ENCODE results near the gene TGIF1. TPM values are rescaled to one million over a fixed set of nuclear protein-coding genes. Genes with fewer than 3 reads are reported as not detected.
"Not testable (repeated sequence)": the region's sequence is repeated elsewhere in the genome, so short reads cannot be mapped to it uniquely, and the experiment has no call there.

Gene TGIF1
- total and polyA plus RNA-seq, 2 of the 4 experiments (the other 2 are of a cell fraction): 62.1 to 118 TPM

DNA sequence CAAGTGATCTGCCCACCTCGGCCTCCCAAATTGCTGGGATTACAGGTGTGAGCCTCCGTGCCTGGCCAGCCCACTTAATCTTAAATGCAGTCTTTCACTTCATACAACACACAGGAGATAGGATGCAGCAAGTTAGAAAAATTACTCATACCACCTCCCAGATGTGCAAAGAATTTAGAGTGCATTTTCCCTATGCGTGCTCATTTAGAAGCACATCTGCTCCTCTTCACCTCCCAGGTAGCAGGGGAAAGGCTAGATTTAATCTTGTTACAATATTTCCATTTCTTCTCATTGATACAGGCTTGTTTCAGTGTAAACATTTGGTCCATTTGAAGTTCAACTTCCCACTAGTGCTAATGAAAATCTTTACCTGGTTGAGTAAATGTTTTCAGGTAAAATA lies 39.1 kb upstream of the TGIF1 start:
- H3K18ac ChIP-seq (ENCODE audit: low read depth, low read length); H4K20me1 ChIP-seq (ENCODE audit: insufficient read depth, low read length); H2BK15ac ChIP-seq (ENCODE audit: low read depth, low read length); CTCF ChIA-PET; H2BK120ac ChIP-seq (ENCODE audit: low read depth, low read length); H4K5ac ChIP-seq (ENCODE audit: low read depth, low read length); DNase-seq; ATAC-seq (ENCODE audit: low read depth); H3K4ac ChIP-seq (ENCODE audit: low read depth, low read length); H2BK20ac ChIP-seq (ENCODE audit: low read depth, low read length); H3K56ac ChIP-seq (ENCODE audit: extremely low read depth, insufficient read depth, low read length); H3K4me1 ChIP-seq (ENCODE audit: control insufficient read depth, insufficient read depth, low read length); H4K91ac ChIP-seq (ENCODE audit: insufficient read depth, low read depth, low read length); H2AFZ ChIP-seq (replicated peaks; ENCODE audit: low read length, poor library complexity); H4K8ac ChIP-seq (ENCODE audit: low read depth in 2 of 2, low read length in 2 of 2); H2AK9ac ChIP-seq (replicated peaks; ENCODE audit: low read depth, low read length, poor library complexity); H3K9ac ChIP-seq (ENCODE audit: low read depth, low read length); H2BK5ac ChIP-seq (ENCODE audit: low read depth, low read length, poor library complexity, severe bottlenecking); H3K23ac ChIP-seq (ENCODE audit: low read depth, low read length); H3K27ac ChIP-seq (ENCODE audit: insufficient read depth, low read length); in situ Hi-C loops (cut with MboI; ENCODE audit: low sequenced_read_pairs); H3K9me1 ChIP-seq (ENCODE audit: insufficient read depth, low read length); H3K36me3 ChIP-seq (ENCODE audit: control insufficient read depth, insufficient read depth, low read length); intact Hi-C loops (cut with micrococcal nuclease); H2AK5ac ChIP-seq (ENCODE audit: low read depth, low read length); H3K4me3 ChIP-seq (ENCODE audit: insufficient read depth, low read depth, low read length); H3K9me3 ChIP-seq (ENCODE audit: control insufficient read depth, insufficient read depth, low read length); H3K14ac ChIP-seq (replicated peaks; ENCODE audit: low read depth, low read length); H3K4me2 ChIP-seq (ENCODE audit: low read depth, low read length); POLR2A ChIA-PET (ENCODE audit: unreplicated experiment); H3K79me1 ChIP-seq (ENCODE audit: low read depth in 1 of 2, low read length in 2 of 2); dilution Hi-C loops (cut with HindIII; ENCODE audit: low sequenced_read_pairs, unreplicated experiment); H3K27me3 ChIP-seq (ENCODE audit: control insufficient read depth, insufficient read depth, low read length); BruUV-seq (replicated peaks): not testable (repeated sequence)
- no CpG with 5 or more reads among the region's 3 CpGs for WGBS, 2 experiments (ENCODE audit: extremely low coverage in 2 of 2, insufficient read length in 1 of 2)

All from IMR-90 (cell line).